T-helper 1 cell (primary cell): ENCODE data around the gene LRRC36.
A peak's percentile ranks its signal among the peaks of the same experiment; 100 is the strongest.

Experiments used
- DNase-seq, 5 donors: peaks; one replicate each; pipeline ENCODE4 v3.0.0-alpha.2; 2012 to 2020

LRRC36 gene

DNA sequence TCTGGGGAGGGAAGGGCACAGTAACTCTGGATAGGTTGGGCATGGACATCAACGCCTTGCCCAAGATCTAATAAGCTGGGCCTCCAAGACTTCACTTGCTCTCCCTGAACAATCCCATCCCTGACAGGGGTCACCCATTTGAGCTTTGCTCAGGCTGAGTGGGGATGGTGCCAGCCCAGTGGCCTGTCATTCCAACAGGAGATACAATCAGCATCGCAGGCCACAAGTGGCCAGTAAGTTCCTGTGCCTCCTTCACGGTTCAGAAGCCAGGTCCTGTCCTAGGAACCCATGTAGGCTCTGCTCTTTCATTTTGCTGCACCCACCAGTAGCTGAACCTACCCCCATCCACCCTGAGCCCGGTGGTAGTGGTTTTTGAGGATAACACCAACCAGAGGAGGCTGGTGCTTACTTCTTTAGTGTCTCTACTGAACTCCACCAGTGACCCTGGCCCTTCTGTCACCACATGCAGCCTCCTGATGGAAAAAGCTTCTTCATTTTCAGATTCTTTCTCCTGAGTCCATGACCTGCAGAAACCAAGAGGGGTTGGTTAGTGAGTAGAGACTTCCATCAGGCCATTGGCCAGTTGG is 32.4 kb upstream of the LRRC36 start:
- DNase-seq: no peak

DNA sequence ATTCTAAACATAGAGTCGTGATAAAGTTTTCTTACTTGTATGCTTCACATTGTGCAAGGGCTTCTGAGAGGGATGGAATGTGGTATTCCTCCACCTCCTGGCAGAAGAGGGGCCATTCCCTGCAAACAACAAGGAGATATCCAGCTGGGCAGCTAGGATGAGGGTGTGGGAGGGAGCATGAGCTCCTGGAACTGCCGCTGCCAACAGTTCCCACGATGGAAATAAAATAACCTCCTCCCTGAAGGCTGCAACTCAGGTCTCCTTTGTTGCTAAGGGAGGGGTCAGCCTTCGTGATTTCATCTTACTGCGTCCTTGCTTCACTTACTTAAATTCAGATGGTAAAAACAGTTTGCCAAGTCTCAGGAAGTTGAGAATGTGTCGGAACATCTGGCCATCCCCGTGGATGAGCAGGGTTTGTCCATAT is 31.7 kb upstream of the LRRC36 start:
- DNase-seq: no peak

DNA sequence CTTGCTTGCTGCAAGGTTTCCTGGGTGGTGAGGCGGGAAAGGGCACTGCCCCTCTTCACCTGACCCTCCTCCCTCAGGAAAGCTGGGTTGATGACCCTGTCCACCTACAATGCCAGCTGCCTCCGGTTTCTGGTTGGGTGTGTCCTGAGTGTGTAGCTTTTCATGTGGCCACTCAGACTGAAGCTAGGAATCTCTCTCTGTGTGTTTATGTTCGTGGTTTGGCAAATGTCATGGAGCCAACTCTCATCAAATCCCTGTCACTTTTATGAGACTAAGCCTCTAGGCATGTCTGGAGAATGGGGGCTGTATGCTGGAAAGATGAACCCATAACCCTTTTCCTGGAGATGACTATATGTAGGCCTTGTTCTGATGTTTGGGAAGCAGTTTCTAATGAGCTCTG is 30.2 kb upstream of the LRRC36 start:
- no peak for DNase-seq

DNA sequence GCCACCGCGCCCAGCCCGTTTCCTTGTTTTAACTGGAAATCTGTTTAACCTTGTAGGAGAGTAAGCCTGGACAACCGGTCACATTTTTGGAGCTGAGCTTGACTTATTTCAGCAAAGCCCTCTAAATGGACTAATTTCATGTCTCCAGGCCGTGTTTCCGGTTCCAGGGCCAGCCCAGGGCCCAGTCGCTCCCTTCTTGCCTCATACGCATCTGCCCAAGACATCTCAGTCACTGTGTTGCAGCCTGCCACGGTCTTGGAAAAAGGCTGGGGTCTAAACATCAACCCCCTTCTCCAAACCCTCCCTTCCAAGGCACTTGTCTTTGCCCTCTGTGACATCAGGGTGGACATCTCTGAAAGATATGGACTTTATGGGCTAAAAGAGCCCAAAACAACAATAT is 28.3 kb upstream of the LRRC36 start:
- DNase-seq: no peak

DNA sequence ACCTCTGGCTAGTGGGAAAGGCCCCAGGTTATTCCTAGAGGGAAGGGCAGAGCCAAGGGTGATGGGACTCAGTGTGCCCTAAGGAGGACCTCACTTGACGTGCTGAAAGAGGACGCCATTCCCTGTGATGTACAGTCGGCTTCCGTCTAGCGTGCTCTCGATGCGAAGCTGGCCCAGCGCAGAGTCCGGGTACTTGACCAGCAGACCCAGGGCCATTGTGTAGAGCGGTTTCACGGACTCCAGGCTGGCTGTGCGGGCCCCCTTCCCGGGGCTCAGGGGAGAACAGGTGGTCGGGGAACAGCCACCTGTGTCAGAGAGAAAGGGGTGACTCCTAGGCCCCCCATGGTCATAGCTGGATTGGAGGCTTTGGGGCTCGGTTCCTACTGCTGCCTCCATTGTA is 27.3 kb upstream of the LRRC36 start:
- no peak for DNase-seq

DNA sequence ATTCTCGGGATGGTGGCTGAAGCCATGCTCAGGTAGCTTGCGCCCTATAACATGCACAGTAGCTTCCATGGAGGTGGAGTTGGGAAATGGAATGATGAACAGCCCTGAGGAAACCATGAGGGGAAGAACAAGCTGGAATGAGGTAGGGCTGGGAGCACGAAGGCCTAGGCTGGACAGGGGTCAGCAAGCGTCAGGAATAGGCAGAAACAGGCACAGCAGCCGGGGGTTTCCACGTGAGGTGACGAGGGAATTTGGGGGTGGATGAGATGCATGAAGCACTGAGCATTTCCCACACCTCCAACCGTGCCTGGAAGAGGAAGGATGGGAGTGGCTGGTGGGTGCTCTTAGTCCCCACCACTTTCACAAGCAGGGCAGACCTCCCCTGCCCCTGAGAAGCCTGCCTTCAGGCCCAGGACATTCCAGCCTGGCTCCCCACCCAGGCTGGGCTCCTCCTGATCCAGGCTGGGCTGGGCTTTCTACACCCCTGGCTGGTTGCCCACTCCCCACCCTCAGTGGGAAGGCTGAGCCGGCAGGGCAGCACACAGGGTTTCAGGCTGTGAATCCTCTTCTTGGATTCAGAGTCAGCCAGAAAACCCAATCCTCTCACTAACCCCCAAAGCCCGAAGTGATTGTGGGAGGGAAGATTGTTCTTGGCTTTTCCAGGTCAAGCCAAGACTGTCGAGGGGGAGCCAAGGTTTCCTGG is 25.4 kb upstream of the LRRC36 start:
- DNase-seq: no peak

DNA sequence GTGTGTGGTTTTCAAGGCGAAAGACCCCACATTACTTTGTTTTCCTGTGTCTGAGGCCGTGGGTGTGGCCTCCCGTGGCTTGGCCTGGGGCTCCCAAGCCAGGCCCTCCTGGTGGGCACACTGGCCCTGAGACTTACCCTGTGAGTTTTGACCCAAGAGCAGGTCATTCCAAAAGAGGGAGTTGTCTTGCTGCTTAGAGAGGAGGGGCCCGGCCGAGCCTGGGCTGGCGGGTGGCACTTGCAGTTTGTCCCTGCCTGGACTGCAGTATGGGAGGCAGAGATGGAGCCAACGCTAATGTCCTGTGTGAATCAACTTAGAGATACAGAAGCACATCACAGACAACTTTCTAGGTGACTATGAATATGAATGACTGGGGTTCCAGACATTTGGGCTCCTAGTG is 24.5 kb upstream of the LRRC36 start:
- DNase-seq: no peak

DNA sequence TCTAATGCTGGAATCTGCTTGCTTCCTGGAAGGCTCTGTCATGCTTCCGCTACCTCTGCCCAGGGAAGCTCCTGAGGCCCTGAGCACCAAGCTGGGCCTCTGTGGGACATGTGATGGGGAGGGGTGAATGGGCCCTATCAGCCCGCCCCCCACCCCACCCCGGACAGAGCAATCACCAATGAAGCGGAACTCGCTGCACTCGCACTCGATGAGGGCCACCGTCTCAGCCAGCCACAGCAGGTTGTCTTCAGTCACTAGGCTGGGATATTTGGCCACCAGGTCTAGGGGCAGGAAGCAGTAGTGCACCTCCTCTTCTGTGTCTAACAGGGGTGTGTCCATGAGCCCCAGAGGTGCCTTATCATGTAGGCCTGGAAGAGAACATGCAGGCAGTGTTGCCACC is 23.6 kb upstream of the LRRC36 start:
- no peak for DNase-seq

DNA sequence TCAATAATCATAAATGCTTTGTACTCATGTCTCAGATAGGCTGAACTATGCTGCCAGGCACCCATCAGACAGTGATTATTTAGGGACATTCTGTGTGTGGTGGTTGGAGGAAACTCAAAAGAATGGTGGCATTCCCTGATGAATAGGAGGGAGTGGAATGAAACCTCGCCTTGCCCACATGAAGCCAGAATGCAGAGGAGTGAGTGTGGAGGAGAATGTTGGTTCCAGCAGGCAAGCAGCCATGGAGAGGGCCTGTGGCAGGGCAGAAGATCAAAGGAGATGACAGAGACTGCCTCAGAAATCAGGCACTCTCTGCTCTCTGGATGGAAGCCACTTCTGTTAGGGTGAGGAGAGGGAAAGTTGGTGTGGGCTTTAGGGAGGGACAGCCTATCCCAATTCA is 22.6 kb upstream of the LRRC36 start:
- no peak for DNase-seq

DNA sequence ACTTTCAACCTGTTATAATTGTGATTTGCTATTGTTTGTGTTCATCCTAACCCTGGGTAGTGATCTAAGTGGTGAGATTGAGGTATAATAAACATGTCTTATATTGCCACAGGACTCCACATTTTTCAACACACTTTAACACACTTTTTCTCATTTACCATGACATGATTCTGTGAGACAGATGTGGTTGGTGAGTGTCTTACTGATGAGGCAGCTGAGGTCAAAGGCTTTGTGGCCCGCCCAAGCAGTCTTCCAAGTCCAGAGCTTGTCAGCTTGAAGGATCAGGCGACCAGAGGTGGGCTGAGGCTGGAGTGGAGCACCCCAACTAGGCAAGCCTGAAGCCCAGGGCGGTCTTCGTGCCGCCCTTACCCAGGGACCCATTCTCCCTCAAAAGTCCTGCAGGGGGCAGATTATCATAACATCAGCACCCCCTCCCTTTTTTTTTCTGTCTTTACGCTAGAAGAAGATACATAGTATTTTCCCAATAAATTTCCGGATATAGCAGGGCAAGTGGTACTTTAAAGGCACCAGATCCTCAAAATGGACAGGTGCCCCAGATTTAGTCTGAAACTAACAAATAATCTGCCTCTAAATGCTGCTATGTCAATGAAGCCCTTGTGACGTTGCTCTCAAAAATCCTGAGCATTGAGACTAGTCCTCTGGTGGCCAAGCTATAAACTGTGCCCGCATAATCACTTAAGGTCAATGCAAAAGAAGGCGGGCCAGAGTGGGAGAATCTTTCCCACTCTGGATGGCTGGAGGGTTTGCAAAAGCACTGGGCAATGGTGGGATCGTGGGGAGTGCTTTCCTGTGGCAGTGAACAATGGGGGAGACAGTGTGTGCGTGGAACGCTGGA is 21.2 kb upstream of the LRRC36 start:
- DNase-seq: no peak

DNA sequence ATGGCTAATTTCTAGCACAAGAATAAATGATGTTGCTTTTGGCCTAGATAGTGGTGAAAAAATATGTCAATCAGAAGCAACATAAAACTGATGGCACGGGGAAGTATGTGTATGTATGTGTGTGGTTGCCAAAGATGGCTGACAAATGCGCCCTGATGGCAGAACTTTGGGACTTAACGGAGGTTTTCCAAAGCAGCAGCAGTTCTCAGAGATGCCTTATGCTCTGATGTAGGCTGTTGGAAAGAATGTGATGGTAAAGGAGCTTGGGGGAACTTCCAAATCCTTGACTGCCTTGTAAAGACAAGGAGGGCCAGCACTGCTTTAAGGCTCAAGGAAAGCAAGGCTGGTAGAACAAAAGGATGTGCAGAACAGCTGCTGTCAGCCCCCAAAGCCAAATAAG is 16.1 kb upstream of the LRRC36 start:
- DNase-seq: no peak

DNA sequence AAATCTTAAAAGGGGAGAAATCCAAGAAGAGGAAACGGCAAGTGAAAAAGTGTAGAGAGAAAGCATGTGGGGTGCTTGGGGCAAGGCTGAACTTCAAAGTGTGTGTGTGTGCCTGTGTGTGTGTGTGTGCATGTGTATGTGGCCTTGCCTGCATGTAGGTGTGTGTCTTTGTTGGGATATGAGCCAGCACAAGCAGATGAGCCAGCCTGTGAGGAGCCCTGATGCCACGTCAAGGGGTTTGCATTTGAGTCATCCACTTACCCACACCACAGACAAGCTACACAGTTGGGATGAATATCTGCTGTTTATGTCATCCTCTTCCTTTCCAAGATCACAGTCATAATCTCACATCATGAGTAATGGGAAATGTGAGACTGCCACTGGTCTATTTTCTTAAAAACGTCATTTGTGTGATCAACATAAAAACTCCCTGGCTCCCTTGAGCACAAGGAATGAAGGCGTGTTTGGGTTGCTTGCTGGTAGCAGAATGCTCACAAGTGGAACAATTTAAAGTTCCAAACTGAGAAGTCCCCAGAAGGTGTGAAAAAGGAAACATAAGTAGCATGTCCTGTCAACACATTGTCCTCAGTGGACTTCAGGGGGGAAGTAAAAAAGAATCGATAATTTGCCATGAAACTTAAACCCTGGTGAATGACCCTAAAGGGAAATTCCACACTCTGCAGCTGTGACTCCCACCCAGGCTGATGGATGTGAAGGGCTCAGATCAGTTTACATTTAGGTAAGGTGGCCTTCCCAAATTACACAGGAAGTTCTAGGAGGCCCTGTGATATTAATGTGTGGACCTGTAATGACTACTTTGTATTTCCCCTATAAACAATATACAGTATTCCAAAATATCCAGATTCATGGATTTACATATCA is 14.8 kb upstream of the LRRC36 start:
- peak in 1 of 5 donors; percentile 97 for DNase-seq

DNA sequence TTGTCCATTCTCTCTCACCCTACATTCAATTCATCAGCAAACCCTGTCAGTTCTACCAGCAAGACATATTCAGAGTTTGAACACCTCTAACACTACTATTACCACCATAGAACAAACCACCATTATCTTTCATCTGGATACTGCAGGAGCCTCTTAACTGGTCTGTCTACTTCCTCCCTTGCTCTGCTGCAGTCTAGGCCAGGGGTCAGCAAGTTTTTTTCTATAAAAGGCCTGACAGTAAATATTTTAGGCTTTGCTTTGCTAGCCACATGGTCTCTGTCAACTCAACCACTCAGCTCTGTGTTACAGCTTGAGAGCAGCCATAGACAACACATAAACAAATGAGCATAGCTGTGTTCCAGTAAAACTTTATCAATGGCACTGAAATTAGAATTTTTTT is 13.9 kb upstream of the LRRC36 start:
- no peak for DNase-seq

DNA sequence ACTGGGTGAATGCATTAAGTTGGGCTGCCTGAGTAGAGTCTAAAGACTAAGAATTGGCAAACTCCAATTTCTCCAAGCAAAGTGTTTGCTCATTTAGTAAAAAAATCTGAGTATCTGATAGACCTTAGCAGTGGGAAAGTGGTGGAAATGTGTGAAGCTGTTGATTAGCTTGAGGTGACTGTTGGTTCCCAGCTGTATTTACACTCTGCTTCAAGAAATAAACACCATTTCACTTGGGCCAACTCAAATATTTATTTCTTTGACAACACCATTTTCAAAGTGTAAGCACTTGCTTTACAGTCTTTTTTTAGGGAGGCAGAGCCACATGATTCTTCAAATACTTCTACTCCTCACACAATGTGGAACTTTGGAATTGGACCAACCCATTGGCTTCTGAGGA is 8.8 kb upstream of the LRRC36 start:
- no peak for DNase-seq

DNA sequence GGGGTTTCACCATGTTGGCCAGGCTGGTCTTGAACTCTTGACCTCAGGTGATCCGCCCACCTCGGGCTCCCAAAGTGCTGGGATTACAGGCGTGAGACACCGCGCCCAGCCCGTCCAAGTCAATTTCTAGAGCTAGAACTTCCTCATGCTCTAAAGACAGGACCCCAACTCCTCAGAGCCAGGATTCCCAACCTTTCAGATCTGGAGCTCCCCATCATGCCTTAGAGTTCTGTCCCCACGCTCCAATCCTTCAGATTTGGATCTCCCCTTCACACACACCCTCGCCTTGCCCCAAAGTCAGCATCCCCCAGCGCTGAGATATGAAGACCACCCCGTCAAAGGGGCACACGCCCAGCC is 522 bp upstream of the LRRC36 start:
- no peak for DNase-seq

DNA sequence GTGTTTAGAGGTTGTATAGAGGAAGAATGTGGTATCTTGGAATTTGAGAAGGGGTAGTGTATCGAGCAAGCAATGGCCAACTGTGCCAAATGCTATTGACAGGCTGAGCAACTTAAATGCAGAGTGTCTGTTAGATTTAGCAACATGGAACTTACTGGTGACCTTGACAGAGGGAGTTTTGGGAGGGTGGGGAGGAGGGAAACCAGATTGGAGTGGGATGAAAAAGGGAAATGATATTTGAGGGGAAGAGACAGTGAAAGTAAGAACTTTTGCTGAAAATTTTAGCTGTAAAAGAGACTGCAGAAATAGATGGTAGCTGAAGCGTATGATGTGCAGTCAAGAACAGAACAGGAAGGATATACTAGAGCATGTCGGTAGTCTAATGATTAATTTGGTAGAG is 1.1 kb downstream of the LRRC36 start:
- no peak for DNase-seq

DNA sequence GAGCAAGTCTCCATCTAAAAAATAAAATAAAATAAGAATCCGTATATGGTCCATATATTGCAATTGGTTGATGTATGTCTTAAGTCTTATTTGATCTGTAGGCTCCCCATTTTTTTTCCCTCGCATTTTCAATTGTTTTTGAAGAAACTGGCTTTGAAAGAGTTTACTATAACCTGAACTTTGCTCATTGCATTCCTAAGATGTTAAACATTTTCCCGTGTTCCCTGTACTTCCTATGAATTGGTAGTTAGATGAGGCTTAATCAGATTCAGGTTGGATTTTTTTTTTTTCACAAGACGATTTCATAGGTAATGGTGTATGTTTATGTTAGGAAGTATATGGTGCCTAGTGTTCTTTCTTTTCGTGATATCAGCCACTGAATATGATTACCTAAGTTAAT is 3.3 kb downstream of the LRRC36 start:
- DNase-seq: no peak

DNA sequence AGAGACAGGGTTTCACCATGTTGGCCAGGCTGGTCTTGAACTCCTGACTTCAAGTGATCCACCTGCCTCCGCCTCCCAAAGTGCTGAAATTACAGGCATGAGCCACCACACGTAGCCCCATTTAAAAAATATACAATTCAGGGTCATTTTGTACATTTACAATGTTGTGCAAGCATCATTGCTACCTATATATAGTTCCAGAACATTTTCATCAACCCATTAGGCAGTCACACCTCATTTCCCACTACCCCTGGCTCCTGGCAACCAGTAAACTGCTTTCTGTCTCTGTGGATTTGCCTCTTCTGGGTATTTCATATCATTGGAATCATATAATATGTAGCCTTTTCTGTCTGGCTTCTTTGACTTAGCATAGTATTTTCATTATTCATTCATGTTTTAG is 6.7 kb downstream of the LRRC36 start:
- DNase-seq: no peak

DNA sequence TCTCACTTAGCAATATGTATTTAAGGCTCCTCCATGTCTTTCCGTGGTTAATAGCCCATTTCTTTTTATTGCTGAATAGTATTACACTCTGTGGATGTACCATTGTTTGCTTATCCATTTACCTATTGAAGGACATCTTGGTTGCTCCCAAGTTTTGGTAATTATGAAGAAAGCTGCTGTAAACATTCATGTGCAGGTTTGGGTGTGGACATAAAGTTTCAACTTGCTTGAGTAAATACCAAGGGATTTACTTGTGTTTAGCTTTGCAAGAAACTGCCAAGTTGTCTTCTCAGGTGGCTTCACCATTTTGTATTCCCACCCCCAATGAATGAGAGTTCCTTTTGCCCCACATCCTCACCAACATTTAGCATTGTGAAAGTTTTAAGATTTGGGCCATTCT is 9.5 kb downstream of the LRRC36 start:
- DNase-seq: no peak

DNA sequence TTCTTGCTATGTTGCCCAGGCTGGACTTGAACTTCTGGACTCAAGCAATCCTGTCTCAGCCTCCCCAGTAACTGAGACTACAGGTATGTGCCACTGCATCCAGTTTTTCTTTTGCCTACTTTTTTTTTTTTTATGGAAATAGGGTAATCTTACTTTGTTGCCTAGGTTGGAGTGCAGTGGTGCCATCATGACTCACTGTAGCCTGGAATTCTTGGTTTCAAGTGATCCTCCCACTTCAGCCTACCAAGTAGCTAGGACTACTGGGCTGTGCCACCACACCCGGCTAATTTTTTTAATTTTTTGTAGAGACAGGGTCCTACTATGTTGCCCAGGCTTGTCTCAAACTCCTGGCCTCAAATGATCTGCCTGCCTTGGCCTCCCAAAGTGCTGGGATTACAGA is 10.0 kb downstream of the LRRC36 start:
- no peak for DNase-seq

DNA sequence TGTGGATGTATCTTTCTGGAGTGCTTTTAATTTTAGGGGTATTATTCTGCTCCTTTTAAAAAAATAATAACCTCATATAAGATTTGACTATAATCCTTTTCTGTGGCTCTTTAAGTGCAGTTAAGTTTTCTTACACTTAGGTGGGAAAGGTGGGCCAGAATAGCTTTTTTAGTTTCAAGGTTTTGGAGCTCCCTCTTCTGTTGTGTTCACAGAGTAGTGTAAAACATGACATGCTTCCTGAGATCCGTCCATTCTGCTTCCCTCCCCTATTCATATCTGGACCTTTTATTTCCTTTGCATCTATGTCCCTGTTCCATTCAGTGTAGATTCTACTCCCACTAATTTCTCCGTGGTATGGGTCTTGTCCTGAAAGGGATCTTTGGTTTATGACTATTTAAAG is 12.8 kb downstream of the LRRC36 start:
- no peak for DNase-seq

DNA sequence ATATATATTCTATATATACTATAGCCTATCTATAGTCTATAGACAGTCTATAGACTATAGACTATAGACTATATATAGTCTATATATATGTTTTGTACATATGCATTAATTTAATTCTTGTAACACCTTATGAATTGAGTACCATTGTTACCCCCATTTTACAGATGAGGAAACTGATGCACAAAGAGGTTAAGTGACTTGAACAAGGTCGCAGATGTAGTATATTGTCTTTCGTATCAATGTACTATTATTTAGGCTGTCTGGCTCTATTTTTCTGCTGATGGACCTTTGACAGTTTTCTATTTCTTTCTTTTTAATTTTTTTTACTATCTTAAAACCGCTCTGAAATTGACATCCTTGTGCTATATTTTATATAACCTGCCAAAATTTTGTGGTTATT is 14.6 kb downstream of the LRRC36 start:
- no peak for DNase-seq

DNA sequence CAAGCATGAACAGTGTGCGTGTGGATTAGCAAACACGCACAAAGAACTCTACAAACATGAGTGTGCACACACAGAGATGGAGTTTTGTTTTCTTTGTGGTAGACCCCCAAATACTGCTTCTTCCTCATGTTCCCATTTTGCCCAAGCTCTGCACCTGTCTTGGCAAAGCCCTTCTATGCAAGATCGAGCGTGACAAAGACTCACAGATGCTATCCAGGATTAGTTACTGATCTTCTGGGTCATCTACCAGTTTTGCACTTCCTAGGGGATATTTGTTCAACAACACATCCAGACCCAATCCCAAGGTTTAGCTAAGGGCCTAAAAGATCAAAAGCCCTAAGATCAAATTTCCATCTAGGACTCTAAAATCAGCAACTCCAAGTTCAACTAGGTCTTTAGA is 16.0 kb downstream of the LRRC36 start:
- DNase-seq: no peak
